Lung (tissue), 12 donors: Measurements from ENCODE around the gene RPS2. TPM values are rescaled to one million over a fixed set of nuclear protein-coding genes. Genes with fewer than 3 reads are reported as not detected.

Experiments used
- ATAC-seq: fragments of 200-7000 bp; cut with Tn5 transposase; one replicate; pipeline ENCODE4 v1.9.1; 2020; ENCODE audit warnings: moderate number of reproducible peaks; ENCODE audit not compliant: insufficient read depth, low FRiP score
- DNase-seq, 3 donors: peaks; one replicate each; pipeline ENCODE4 v3.0.0-alpha.2; 2013 to 2017
- H3K27ac ChIP-seq, 2 donors: one replicate each; pipeline ENCODE4 v1.5.1; 2013; ENCODE audit warnings: mild to moderate bottlenecking in 2 of 2, moderate library complexity in 2 of 2, control low read depth in 1 of 2, inconsistent platforms in 1 of 2, low read depth in 1 of 2, low read length in 1 of 2
- H3K27me3 ChIP-seq, 3 donors: one replicate each; pipeline ENCODE4 v1.5.1; 2013; ENCODE audit warnings: low read length in 2 of 3; ENCODE audit not compliant: control insufficient read depth in 3 of 3, insufficient read depth in 3 of 3
- H3K36me3 ChIP-seq, 4 donors: one replicate each; pipeline ENCODE4 v1.5.1; 2013; ENCODE audit warnings: low read length in 4 of 4, mild to moderate bottlenecking in 1 of 4, moderate library complexity in 1 of 4; ENCODE audit not compliant: control insufficient read depth in 4 of 4, insufficient read depth in 4 of 4
- H3K4me1 ChIP-seq, 5 donors: one replicate each; pipeline ENCODE4 v1.5.1; 2013; ENCODE audit warnings: low read length in 5 of 5, mild to moderate bottlenecking in 2 of 5, moderate library complexity in 1 of 5; ENCODE audit not compliant: control insufficient read depth in 5 of 5, insufficient read depth in 5 of 5
- H3K4me3 ChIP-seq: one replicate; pipeline ENCODE4 v1.5.1; 2013; ENCODE audit warnings: mild to moderate bottlenecking, control low read depth, moderate library complexity
- H3K9ac ChIP-seq, 2 donors: one replicate each; pipeline ENCODE4 v1.5.1; 2013; ENCODE audit warnings: low read length in 2 of 2, control low read depth in 1 of 2; ENCODE audit not compliant: insufficient read depth in 1 of 2
- H3K9me3 ChIP-seq, 4 donors: one replicate each; pipeline ENCODE4 v1.5.1; 2013; ENCODE audit warnings: low read length in 3 of 4, mild to moderate bottlenecking in 1 of 4, moderate library complexity in 1 of 4; ENCODE audit not compliant: control insufficient read depth in 4 of 4, insufficient read depth in 3 of 4
- CTCF ChIP-seq: IDR thresholded peaks from 2 replicates; pipeline ENCODE4 v1.5.1; 2012; ENCODE audit warnings: mild to moderate bottlenecking; ENCODE audit errors: control extremely low read depth, extremely low read depth
- WGBS, 2 donors: extraction: QIAGEN DNeasy Blood & Tissue Kit; methylation state at CpG; one replicate each; pipeline ENCODE4 v1.1.7; 2013; 5-methylcytosine and 5-hydroxymethylcytosine counted together
- polyA plus RNA-seq, 2 donors: library from polyadenylated mRNA; stranded (reverse); fragments of 200-250 nt; gene quantifications; one replicate each; pipeline ENCODE4 v1.2.1, GENCODE V29; 2013
- total RNA-seq, 2 donors: library from RNA; depleted of rRNA in 1 of 2; stranded (reverse); fragments of >200 nt in 1 of 2; gene quantifications; one replicate each; pipeline ENCODE4 v1.2.1, GENCODE V29; 2014 to 2021
- donor health status: control.
- donor health status: control.
- donor health status: Bipolar disorder and iron deficiency.
- donor health status: healthy.
- donor health status: DM: yes; HTN: yes; CAD: no.

Gene RPS2
- total and polyA plus RNA-seq, 4 donors: 1,331 to 5,214 (median 2,779) TPM

- peaks cover 0 to 14% (median 0%) of the 10 kb centered on the region in 4 donors for H3K9me3 ChIP-seq
- no peak for ATAC-seq
- no peak for DNase-seq
- H3K9ac ChIP-seq: peak overlapping the region; percentile 23 to 63
- no peaks in the 10 kb centered on the region for H3K27me3 ChIP-seq
- WGBS, 2 donors: 3 to 5% methylated on average over 20 to 22 of the region's 22 CpGs
- TF ChIP-seq CTCF: no peak
- H3K36me3 ChIP-seq: peaks cover 0 to 35% (median 15%) of the 10 kb centered on the region in 4 donors
- H3K4me3 ChIP-seq: peak overlapping the region; percentile 97
- H3K4me1 ChIP-seq: peaks cover 0 to 11% (median 7%) of the 10 kb centered on the region in 5 donors
- no peak overlapping the region for H3K27ac ChIP-seq
Measured at GRCh38 chr16:1972490-1972877, 7.9 kb upstream of the RPS2 start.

GRCh38 chr16:1971796-1972489, 7.3 kb upstream of the RPS2 start, which contains the start of gene TBL3:
Gene TBL3 (plus strand): TSS chr16:1972053. CDS start chr16:1972165, 112 bp downstream.
- H3K27ac ChIP-seq: peak within 1 kb of the TSS; percentile 91
- ATAC-seq: peak; percentile 89
- peak within 1 kb of the TSS; percentile 33 to 63 for H3K9ac ChIP-seq
- peak; percentile 94 to 97 (median 96) for DNase-seq
- WGBS, 2 donors: 0% methylated on average over 78 of the region's 78 CpGs
- H3K36me3 ChIP-seq: peaks cover 0 to 31% (median 14%) of the 10 kb centered on the region in 4 donors
- peaks cover 0 to 12% (median 0%) of the 10 kb centered on the region in 4 donors for H3K9me3 ChIP-seq
- H3K4me1 ChIP-seq: peaks cover 0 to 11% (median 7%) of the 10 kb centered on the region in 5 donors
- H3K27me3 ChIP-seq: no peaks in the 10 kb centered on the region
- peak within 1 kb of the TSS; percentile 97 for H3K4me3 ChIP-seq
- TF ChIP-seq CTCF: peak; percentile 12

- 90 to 92% methylated on average over 41 of the region's 41 CpGs for WGBS, 2 donors
- Histone ChIP-seq H3K9me3 (no peaks in the 10 kb centered on the region), H3K4me1 (peaks cover 6 to 26% (median 10%) of the 10 kb centered on the region in 5 donors), H3K9ac (no peak overlapping the region), H3K36me3 (peaks cover 0 to 11% (median 5%) of the 10 kb centered on the region in 4 donors), H3K4me3 (no peak overlapping the region), H3K27me3 (no peaks in the 10 kb centered on the region), H3K27ac (no peak overlapping the region)
- ATAC-seq (no peak), DNase-seq (no peak)
- no peak for TF ChIP-seq CTCF
Measured at GRCh38 chr16:1968146-1968953, 3.7 kb upstream of the RPS2 start.
